Measurements from ENCODE around the gene ITK. TPM values are rescaled to one million over a fixed set of nuclear protein-coding genes. Genes with fewer than 3 reads are reported as not detected.

ITK gene
- total RNA-seq: not detected in 2 replicates

DNA sequence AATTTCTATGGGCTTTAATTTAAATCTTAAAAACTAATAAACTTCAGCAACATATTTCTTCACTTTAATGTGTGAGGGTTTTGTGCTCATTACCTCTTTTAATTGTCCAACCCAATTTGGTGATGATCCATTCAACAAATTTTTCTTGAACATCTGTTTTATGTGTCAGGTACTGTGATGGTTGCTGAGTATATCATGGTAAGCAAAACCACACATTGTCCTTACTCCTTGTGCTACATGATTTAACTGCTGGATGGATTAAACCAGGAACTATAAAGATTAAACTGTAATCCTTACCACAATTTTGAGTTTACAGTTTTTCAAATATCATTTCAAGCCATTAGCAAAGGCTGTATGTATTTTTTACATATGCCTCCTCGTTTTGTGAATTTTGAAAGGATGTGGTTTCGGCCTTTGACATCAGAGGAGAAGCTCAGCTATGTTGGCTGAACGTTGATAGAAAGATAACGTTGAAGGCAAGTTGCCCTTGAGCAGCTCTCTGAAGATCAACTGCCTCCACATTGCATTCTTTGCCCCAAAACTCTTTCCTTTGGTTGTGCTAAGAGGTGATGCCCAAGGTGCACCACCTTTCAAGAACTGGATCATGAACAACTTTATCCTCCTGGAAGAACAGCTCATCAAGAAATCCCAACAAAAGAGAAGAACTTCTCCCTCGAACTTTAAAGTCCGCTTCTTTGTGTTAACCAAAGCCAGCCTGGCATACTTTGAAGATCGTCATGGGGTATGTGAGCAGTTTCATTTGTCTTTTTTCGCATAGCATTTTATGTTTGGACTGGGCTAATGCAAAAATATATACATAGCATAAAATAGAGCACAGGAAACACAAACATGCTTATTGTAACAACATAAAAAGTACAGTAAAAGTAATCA is at the start of gene ITK:
Gene ITK (plus strand): TSS at position 467 of the 891 bp plus-strand sequence. CDS start 138 bp downstream, at position 605.

DNA sequence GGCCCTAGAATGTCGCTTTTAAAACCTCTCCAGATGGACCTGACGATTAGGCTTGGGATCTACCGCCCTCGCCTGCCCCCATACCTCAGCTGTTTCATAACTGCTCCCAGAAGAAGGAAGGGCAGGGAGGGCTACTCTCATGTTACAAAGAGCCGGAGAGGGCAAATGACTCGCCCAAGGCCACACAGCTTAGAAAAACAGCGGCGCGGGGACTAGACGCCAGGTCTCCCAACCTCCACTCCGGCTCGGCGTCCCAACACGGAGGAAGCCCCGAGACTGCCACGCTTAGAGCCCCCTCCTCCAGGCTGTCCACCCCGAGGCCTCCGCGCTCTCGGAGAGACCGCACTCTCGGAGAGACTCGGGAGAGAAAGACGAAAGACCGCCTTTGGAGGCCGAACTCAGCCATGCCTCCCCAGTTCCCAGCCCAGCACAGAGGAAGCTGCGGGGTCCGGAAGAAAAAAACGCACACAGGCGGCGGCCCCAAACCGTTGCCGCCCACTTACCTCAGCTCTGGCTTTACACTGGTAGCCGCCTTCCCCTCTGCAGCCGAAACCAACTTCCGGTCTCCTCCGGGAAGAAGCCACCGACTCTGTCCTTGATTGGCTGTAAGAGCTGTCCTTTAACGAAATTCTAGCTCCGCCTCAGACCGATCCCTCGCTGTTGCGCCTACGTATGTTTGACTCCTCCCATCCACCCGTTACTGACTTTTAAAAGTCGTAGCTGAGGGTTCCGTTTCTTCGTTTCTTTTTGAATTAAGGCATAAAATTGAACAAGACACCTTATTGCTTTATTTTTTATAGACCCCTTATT is 38.1 kb upstream of the ITK start, which contains the start of gene MED7:
Gene MED7 (minus strand): TSS at position 549 of the 810 bp plus-strand sequence. CDS start 3,434 bp downstream, outside the sequence.

GRCh38 chr5:157166214-157167213 is 14.1 kb upstream of the ITK start, which contains the start of gene GARIN3:
Gene GARIN3, minus strand, starts transcription at chr5:157166264. Its CDS starts 96 bp downstream, at chr5:157166168.

DNA sequence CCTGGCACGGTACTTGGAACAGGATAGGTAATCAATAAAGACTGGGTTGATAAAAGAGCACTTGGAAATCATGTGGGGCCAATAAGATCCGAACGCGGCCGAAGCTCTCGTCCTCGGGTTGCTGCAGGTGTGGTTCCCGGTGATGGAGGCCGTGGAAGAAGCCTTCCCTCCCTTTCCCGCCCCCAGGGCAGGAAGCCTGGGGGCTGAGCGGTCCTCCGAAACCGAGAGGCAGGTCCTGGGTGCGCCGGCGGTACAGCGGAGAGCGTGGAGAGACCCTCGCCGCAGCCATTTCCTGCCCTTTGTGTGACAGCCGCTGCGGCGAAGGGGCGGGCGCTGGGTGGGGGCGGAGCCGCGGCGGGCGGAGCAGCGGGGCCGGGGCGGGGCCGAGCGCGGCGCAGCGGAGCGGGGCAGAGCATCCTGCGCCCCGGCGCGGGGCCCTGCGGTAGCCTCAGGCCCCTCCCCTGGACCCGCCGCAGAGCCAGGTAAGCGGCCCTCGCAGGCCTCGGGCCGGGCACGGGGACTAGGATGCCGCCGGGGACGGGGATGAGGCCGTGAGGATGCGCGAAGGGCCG is 85.2 kb downstream of the ITK start, which contains the start of gene CYFIP2:
Gene CYFIP2 (plus strand): TSS at position 410 of the 572 bp plus-strand sequence. CDS start 19,239 bp downstream, outside the sequence.

Other genes starting within 250 kb of the ITK start
- gene TIMD4, start 217.6 kb upstream of the ITK start, total RNA-seq: not detected in 2 replicates
- not detected in 2 replicates for gene HAVCR1, start 121.7 kb upstream of the ITK start, total RNA-seq
- gene HAVCR2, start 71.8 kb upstream of the ITK start, total RNA-seq: under 0.01 and 0.67 TPM in 2 replicates
- 8.2 and 10.3 TPM in 2 replicates for gene MED7, start 38.0 kb upstream of the ITK start, total RNA-seq
- gene GARIN3, start 14.6 kb upstream of the ITK start, total RNA-seq: not detected in 2 replicates
- gene CYFIP2, start 85.3 kb downstream of the ITK start, total RNA-seq: 21.6 and 29.7 TPM in 2 replicates

Measured in vein endothelial cell (primary cell).